A549 (cell line): ENCODE measurements around the gene CLSTN1. TPM values are rescaled to one million over a fixed set of nuclear protein-coding genes. Genes with fewer than 3 reads are reported as not detected.
A peak's percentile ranks its signal among the peaks of the same experiment; 100 is the strongest.

Experiments
- ATAC-seq, 2 experiments: fragments of 200-7000 bp in 1 of 2; fragments of >200 bp in 1 of 2; cut with Nextera tagmentation in 1 of 2; cut with Tn5 transposase in 1 of 2; 3 replicates each; pipeline versions ENCODE4 v1.8.0 to v1.9.1; 2018 to 2020; ENCODE audit warnings: mild to moderate bottlenecking in 1 of 2, moderate library complexity in 1 of 2
- CTCF ChIA-PET: fragments of 300-600 bp; sonication (Branson Sonifier 250); formaldehyde crosslinking; extraction: SDS; loops from one replicate; lab custom pipeline; 2021; ENCODE audit warnings: antibody characterized with exemption, inconsistent platforms; lab: Yijun Ruan, JAX
- POLR2A ChIA-PET: fragments of 350-600 bp; formaldehyde crosslinking; extraction: SDS; loops from one replicate; lab custom pipeline; 2021; ENCODE audit warnings: antibody characterized with exemption, inconsistent platforms; lab: Yijun Ruan, JAX
- DNase-seq, 2 experiments: peaks; one replicate each; pipeline versions ENCODE4 v3.0.0 to v3.0.0-alpha.2; 2011 to 2016; ENCODE audit warnings: low read depth in 1 of 2, low spot score in 1 of 2
- FAIRE-seq: peaks from 2 replicates; lab custom pipeline; 2011; peaks lifted over from hg19 to GRCh38; lab: Jason Lieb, UNC
- H3K27ac ChIP-seq, 2 experiments: fragments of >200 bp; sonication (Bioruptor Twin); formaldehyde crosslinking; 3 replicates each; pipeline ENCODE4 v1.5.1; 2016 to 2017
- H3K4me1 ChIP-seq: fragments of >200 bp; sonication (Bioruptor Twin); formaldehyde crosslinking; 3 replicates; pipeline ENCODE4 v1.6.1; 2016
- H3K4me2 ChIP-seq: fragments of >200 bp; sonication (Bioruptor Twin); formaldehyde crosslinking; 3 replicates; pipeline ENCODE4 v1.6.1; 2016
- H3K4me3 ChIP-seq: fragments of >200 bp; sonication (Bioruptor Twin); formaldehyde crosslinking; 3 replicates; pipeline ENCODE4 v1.5.1; 2016
- H3K9me3 ChIP-seq: fragments of >200 bp; sonication (Bioruptor Twin); formaldehyde crosslinking; 3 replicates; pipeline ENCODE4 v1.6.1; 2016
- CBX8 ChIP-seq: fragments of 200-600 bp; sonication (generic); IDR thresholded peaks from 2 replicates; pipeline ENCODE4 v1.6.1; 2016
- EHF ChIP-seq: fragments of 250-450 bp; sonication (Bioruptor Pico); IDR thresholded peaks from 2 replicates; pipeline ENCODE4 v1.5.0; 2020; ENCODE audit warnings: mild to moderate bottlenecking
- EP300 ChIP-seq, 2 experiments: fragments of >200 bp; sonication (Bioruptor Twin); formaldehyde crosslinking; IDR thresholded peaks; 2 replicates in 1 of 2; 3 replicates in 1 of 2; pipeline ENCODE4 v1.6.1; 2016 to 2017
- FOSL2 ChIP-seq, 2 experiments: fragments of 450-650 bp in 1 of 2; fragments of >200 bp in 1 of 2; sonication (Bioruptor Twin) in 1 of 2; formaldehyde crosslinking; IDR thresholded peaks; 2 replicates each; pipeline versions ENCODE4 v1.5.0 to v1.6.1; 2016 to 2020; ENCODE audit warnings: mild to moderate bottlenecking in 1 of 2, moderate library complexity in 1 of 2
- GATA3 ChIP-seq: IDR thresholded peaks from 2 replicates; pipeline ENCODE4 v1.6.1; 2012; ENCODE audit warnings: borderline replicate concordance
- HEYL ChIP-seq: fragments of 250-450 bp; sonication (Bioruptor Pico); IDR thresholded peaks from 2 replicates; pipeline ENCODE4 v1.8.0; 2021; ENCODE audit warnings: mild to moderate bottlenecking, moderate library complexity
- HOXA7 ChIP-seq: fragments of 250-450 bp; sonication (Bioruptor Pico); IDR thresholded peaks from 2 replicates; pipeline ENCODE4 v1.5.0; 2020; ENCODE audit warnings: mild to moderate bottlenecking, moderate library complexity
- HOXB13 ChIP-seq: fragments of 250-450 bp; sonication (Bioruptor Pico); IDR thresholded peaks from 2 replicates; pipeline ENCODE4 v1.5.0; 2020; ENCODE audit warnings: low read depth, mild to moderate bottlenecking, moderate library complexity
- HOXB5 ChIP-seq: fragments of 250-450 bp; sonication (Bioruptor Pico); IDR thresholded peaks from 2 replicates; pipeline ENCODE4 v1.5.0; 2020; ENCODE audit warnings: mild to moderate bottlenecking, moderate library complexity
- JUN ChIP-seq, 2 experiments: fragments of >200 bp; sonication (Bioruptor Twin); formaldehyde crosslinking; IDR thresholded peaks; 2 replicates in 1 of 2; 3 replicates in 1 of 2; pipeline ENCODE4 v1.6.1; 2016 to 2017
- MAX ChIP-seq: IDR thresholded peaks from 2 replicates; pipeline ENCODE4 v1.6.1; 2012
- MYC ChIP-seq: IDR thresholded peaks from 2 replicates; pipeline ENCODE4 v1.6.1; 2012; ENCODE audit warnings: mild to moderate bottlenecking, inconsistent platforms, low read length, improper control_type of control experiment, borderline replicate concordance
- POLR2AphosphoS2 ChIP-seq: conservative IDR thresholded peaks from 2 replicates; pipeline ENCODE4 v1.6.1; 2012; ENCODE audit warnings: low read length, improper control_type of control experiment, inconsistent platforms
- RAD21 ChIP-seq, 2 experiments: fragments of >200 bp in 1 of 2; sonication (Bioruptor Twin) in 1 of 2; formaldehyde crosslinking in 1 of 2; IDR thresholded peaks in 1 of 2; conservative IDR thresholded peaks in 1 of 2; 2 replicates in 1 of 2; 3 replicates in 1 of 2; pipeline ENCODE4 v1.6.1; 2012 to 2018; ENCODE audit warnings: inconsistent platforms in 1 of 2
- RARB ChIP-seq: fragments of 250-450 bp; sonication (Bioruptor Pico); IDR thresholded peaks from 2 replicates; pipeline ENCODE4 v1.8.0; 2021; ENCODE audit warnings: mild to moderate bottlenecking, moderate library complexity
- REST ChIP-seq: fragments of 200-600 bp; sonication (generic); IDR thresholded peaks from 2 replicates; pipeline ENCODE4 v1.6.1; 2016; ENCODE audit warnings: antibody characterized with exemption, mild to moderate bottlenecking, moderate library complexity
- RFX5 ChIP-seq: fragments of 450-650 bp; IDR thresholded peaks from 2 replicates; pipeline ENCODE4 v1.7.1; 2014; ENCODE audit warnings: antibody characterized with exemption, mild to moderate bottlenecking, moderate library complexity
- TP53 ChIP-seq: fragments of 250-450 bp; sonication (Bioruptor Pico); IDR thresholded peaks from 2 replicates; pipeline ENCODE4 v1.5.0; 2021; ENCODE audit warnings: mild to moderate bottlenecking, moderate library complexity
- USF2 ChIP-seq: fragments of 450-650 bp; IDR thresholded peaks from 2 replicates; pipeline ENCODE4 v1.6.1; 2014; ENCODE audit warnings: antibody characterized with exemption
- ZC3H11A ChIP-seq: fragments of 450-650 bp; IDR thresholded peaks from 2 replicates; pipeline ENCODE4 v1.6.1; 2014; ENCODE audit warnings: antibody characterized with exemption, mild to moderate bottlenecking
- WGBS: methylation state at CpG from one replicate; pipeline ENCODE4 v1.1.6; 2017; ENCODE audit errors: missing lambda C conversion rate; 5-methylcytosine and 5-hydroxymethylcytosine counted together
- polyA plus RNA-seq, 4 experiments: library from polyadenylated mRNA; depleted of rRNA in 3 of 4; stranded (reverse); fragments of >200 nt; fragmentation: RNase III in 1 of 4; extraction: RNeasy Plus Mini Kit Qiagen cat#74134 plus additional on column Dnase treatment in 1 of 4; gene quantifications; 2 replicates in 3 of 4; 3 replicates in 1 of 4; pipeline ENCODE4 v1.2.3, GENCODE V29; 2011 to 2017
- TF ChIP-seq, protein P1 (sequence below): fragments of 250-450 bp; sonication (Bioruptor Pico); IDR thresholded peaks from 2 replicates; pipeline ENCODE4 v1.5.0; 2020; ENCODE audit warnings: low read depth, mild to moderate bottlenecking, moderate library complexity
- TF ChIP-seq, protein P2 (sequence below): fragments of >200 bp; sonication (Bioruptor Twin); formaldehyde crosslinking; IDR thresholded peaks from 3 replicates; pipeline ENCODE4 v1.5.1; 2016

The CLSTN1 gene
- polyA plus RNA-seq, 2 of the 4 experiments (the other 2 are of a cell fraction), result 27.3 to 56.1 TPM

DNA sequence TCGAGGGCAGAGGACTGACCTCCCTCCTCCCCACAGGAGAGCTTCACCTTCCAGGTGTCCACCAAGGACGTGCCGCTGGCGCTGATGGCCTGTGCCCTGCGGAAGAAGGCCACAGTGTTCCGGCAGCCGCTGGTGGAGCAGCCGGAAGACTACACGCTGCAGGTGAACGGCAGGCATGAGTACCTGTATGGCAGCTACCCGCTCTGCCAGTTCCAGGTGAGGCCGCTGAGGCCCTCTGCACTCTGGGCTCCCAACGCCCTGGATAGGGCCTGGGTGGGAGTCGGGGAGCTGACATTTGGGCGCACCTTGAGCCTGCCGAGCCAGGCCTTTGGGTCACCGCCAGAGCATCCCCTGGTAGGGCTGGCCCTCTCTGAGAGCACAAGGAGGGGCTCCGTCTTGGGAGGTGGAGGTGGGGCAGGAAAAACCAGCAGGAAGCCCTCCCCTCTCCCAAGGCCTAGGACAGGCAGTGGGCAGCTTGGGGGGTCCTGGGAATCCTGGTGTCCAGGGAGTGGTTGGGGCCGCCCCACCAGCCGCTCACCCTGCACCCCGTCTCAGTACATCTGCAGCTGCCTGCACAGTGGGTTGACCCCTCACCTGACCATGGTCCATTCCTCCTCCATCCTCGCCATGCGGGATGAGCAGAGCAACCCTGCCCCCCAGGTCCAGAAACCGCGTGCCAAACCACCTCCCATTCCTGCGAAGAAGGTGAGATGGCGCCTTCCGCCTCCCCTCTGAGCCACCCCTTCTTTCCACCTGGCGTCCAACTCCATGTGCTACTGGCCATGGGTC is 107.2 kb downstream of the CLSTN1 start:
- POLR2A ChIA-PET, result no interaction called here
- H3K9me3 ChIP-seq, result no peaks in the 10 kb centered on the region
- FAIRE-seq, result no peak
- TF ChIP-seq HOXB5 (no peak), HOXB13 (CRISPR knock-in tag) (no peak), CBX8 (no peak), MAX (no peak)
- TF ChIP-seq, protein P1, sequence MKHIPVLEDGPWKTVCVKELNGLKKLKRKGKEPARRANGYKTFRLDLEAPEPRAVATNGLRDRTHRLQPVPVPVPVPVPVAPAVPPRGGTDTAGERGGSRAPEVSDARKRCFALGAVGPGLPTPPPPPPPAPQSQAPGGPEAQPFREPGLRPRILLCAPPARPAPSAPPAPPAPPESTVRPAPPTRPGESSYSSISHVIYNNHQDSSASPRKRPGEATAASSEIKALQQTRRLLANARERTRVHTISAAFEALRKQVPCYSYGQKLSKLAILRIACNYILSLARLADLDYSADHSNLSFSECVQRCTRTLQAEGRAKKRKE (CRISPR knock-in tag), result no peak
- TF ChIP-seq, all 56 proteins: peak for 0
- H3K4me2 ChIP-seq, result no peak overlapping the region
- no peak for DNase-seq
- ATAC-seq, result no peak
- CTCF ChIA-PET, result interaction anchor here (0.6 to 3.5 kb wide), 6 partner anchors 9 to 192 kb away, joined by 3 to 12 read pairs (median 5); no protein-coding TSS in a partner anchor
- no peak overlapping the region for H3K4me3 ChIP-seq
- H3K4me1 ChIP-seq, result peaks cover 22% of the 10 kb centered on the region
- 98% methylated on average over 16 of the region's 29 CpGs for WGBS
- peak overlapping the region in 1 of 2 experiments; percentile 95; a peak in 3 of 6 replicates for H3K27ac ChIP-seq

GRCh38 chr1:9715536-9716226 is 108.1 kb downstream of the CLSTN1 start:
- Histone ChIP-seq H3K27ac (no peak overlapping the region; a peak in 1 of 6 replicates), H3K4me3 (no peak overlapping the region), H3K4me2 (no peak overlapping the region), H3K4me1 (peaks cover 22% of the 10 kb centered on the region), H3K9me3 (no peaks in the 10 kb centered on the region)
- ChIA-PET POLR2A (no interaction called here), CTCF (interaction anchor here (0.6 to 3.5 kb wide), 5 partner anchors 10 to 276 kb away, joined by 3 to 12 read pairs (median 7); no protein-coding TSS in a partner anchor)
- FAIRE-seq, result no peak
- no peak for ATAC-seq
- WGBS, result 94% methylated on average over 16 of the region's 40 CpGs
- no peak for DNase-seq
- TF ChIP-seq TP53 (CRISPR knock-in tag), result no peak
- TF ChIP-seq USF2, result no peak
- TF ChIP-seq MYC, result no peak
- TF ChIP-seq RAD21 (conservative IDR thresholded peaks at IDR 0.05 in 1 of 2, IDR thresholded peaks at IDR 0.05 in 1 of 2), result no peak
- TF ChIP-seq FOSL2 (IDR thresholded peaks at IDR 0.05), result no peak
- TF ChIP-seq FOSL2 (CRISPR knock-in tag; IDR thresholded peaks at IDR 0.05), result no peak
- TF ChIP-seq EHF (CRISPR knock-in tag), result no peak
- TF ChIP-seq REST, result no peak
- no peak for TF ChIP-seq HOXB5
- TF ChIP-seq ZC3H11A, result no peak
- TF ChIP-seq HEYL (CRISPR knock-in tag), result no peak
- no peak for TF ChIP-seq JUN (IDR thresholded peaks at IDR 0.05)
- TF ChIP-seq RARB (CRISPR knock-in tag), result no peak
- TF ChIP-seq POLR2AphosphoS2, result no peak
- no peak for TF ChIP-seq RFX5
- TF ChIP-seq CBX8, result no peak
- TF ChIP-seq GATA3, result no peak
- no peak for TF ChIP-seq HOXA7
- no peak for TF ChIP-seq EP300 (IDR thresholded peaks at IDR 0.05)
- TF ChIP-seq, protein P2, sequence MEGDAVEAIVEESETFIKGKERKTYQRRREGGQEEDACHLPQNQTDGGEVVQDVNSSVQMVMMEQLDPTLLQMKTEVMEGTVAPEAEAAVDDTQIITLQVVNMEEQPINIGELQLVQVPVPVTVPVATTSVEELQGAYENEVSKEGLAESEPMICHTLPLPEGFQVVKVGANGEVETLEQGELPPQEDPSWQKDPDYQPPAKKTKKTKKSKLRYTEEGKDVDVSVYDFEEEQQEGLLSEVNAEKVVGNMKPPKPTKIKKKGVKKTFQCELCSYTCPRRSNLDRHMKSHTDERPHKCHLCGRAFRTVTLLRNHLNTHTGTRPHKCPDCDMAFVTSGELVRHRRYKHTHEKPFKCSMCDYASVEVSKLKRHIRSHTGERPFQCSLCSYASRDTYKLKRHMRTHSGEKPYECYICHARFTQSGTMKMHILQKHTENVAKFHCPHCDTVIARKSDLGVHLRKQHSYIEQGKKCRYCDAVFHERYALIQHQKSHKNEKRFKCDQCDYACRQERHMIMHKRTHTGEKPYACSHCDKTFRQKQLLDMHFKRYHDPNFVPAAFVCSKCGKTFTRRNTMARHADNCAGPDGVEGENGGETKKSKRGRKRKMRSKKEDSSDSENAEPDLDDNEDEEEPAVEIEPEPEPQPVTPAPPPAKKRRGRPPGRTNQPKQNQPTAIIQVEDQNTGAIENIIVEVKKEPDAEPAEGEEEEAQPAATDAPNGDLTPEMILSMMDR, result no peak
- TF ChIP-seq, all 56 proteins: peak for 0
